ENCODE results near the gene KHNYN.

GRCh38 chr14:24398293-24398652 lies 31.5 kb upstream of the KHNYN start:
- TF ChIP-seq EZH2 (IDR thresholded peaks at IDR 0.05; ENCODE audit: insufficient read depth, poor library complexity, severe bottlenecking) (no peak), EZH2phosphoT487 (IDR thresholded peaks at IDR 0.05; ENCODE audit: insufficient read depth, low read depth) (no peak)

Measured in GM23248 (cell line).